ENCODE results near the gene OMG. TPM values are rescaled to one million over a fixed set of nuclear protein-coding genes. Genes with fewer than 3 reads are reported as not detected.

OMG gene
- polyA plus RNA-seq, 1 donor = 1.0 TPM

- WGBS (ENCODE audit: insufficient coverage, low lambda C conversion rate) = 37% methylated on average over 2 of the region's 5 CpGs
- peak in 1 of 2 donors; percentile 61 for DNase-seq
- H3K4me1 ChIP-seq (ENCODE audit: control insufficient read depth, insufficient read depth, low read length) = no peaks in the 10 kb centered on the region
- H3K27ac ChIP-seq (ENCODE audit: low read length) = peak overlapping the region; percentile 5
- H3K4me3 ChIP-seq (ENCODE audit: low read length) = no peak overlapping the region
- no peaks in the 10 kb centered on the region for H3K27me3 ChIP-seq (ENCODE audit: control insufficient read depth, insufficient read depth, low read length)
- H3K9me3 ChIP-seq (ENCODE audit: control insufficient read depth, low read depth, low read length) = no peaks in the 10 kb centered on the region
- no peaks in the 10 kb centered on the region for H3K36me3 ChIP-seq (ENCODE audit: control insufficient read depth, insufficient read depth, low read length)
Observed at GRCh38 chr17:31308372-31309334, 11.6 kb upstream of the OMG start.

GRCh38 chr17:31307640-31308039 is 10.6 kb upstream of the OMG start:
- DNase-seq = no peak
- Histone ChIP-seq H3K27me3 (ENCODE audit: control insufficient read depth, insufficient read depth, low read length) (no peaks in the 10 kb centered on the region), H3K36me3 (ENCODE audit: control insufficient read depth, insufficient read depth, low read length) (no peaks in the 10 kb centered on the region), H3K4me3 (ENCODE audit: low read length) (no peak overlapping the region), H3K27ac (ENCODE audit: low read length) (no peak overlapping the region), H3K9me3 (ENCODE audit: control insufficient read depth, low read depth, low read length) (no peaks in the 10 kb centered on the region), H3K4me1 (ENCODE audit: control insufficient read depth, insufficient read depth, low read length) (no peaks in the 10 kb centered on the region)
- WGBS (ENCODE audit: insufficient coverage, low lambda C conversion rate) = 86% methylated on average over 1 of the region's 1 CpG

GRCh38 chr17:31299624-31300023 is 2.6 kb upstream of the OMG start:
- no peak overlapping the region for H3K4me3 ChIP-seq (ENCODE audit: low read length)
- peaks cover 2% of the 10 kb centered on the region for H3K36me3 ChIP-seq (ENCODE audit: control insufficient read depth, insufficient read depth, low read length)
- DNase-seq = no peak
- H3K27ac ChIP-seq (ENCODE audit: low read length) = no peak overlapping the region
- no peaks in the 10 kb centered on the region for H3K27me3 ChIP-seq (ENCODE audit: control insufficient read depth, insufficient read depth, low read length)
- H3K9me3 ChIP-seq (ENCODE audit: control insufficient read depth, low read depth, low read length) = no peaks in the 10 kb centered on the region
- no peaks in the 10 kb centered on the region for H3K4me1 ChIP-seq (ENCODE audit: control insufficient read depth, insufficient read depth, low read length)

GRCh38 chr17:31296142-31296541 is 897 bp downstream of the OMG start:
- no peaks in the 10 kb centered on the region for H3K27me3 ChIP-seq (ENCODE audit: control insufficient read depth, insufficient read depth, low read length)
- H3K27ac ChIP-seq (ENCODE audit: low read length) = no peak overlapping the region
- H3K4me1 ChIP-seq (ENCODE audit: control insufficient read depth, insufficient read depth, low read length) = no peaks in the 10 kb centered on the region
- no peak overlapping the region for H3K4me3 ChIP-seq (ENCODE audit: low read length)
- WGBS (ENCODE audit: insufficient coverage, low lambda C conversion rate) = 100% methylated on average over 2 of the region's 2 CpGs
- no peaks in the 10 kb centered on the region for H3K9me3 ChIP-seq (ENCODE audit: control insufficient read depth, low read depth, low read length)
- peaks cover 2% of the 10 kb centered on the region for H3K36me3 ChIP-seq (ENCODE audit: control insufficient read depth, insufficient read depth, low read length)
- no peak for DNase-seq

GRCh38 chr17:31295489-31295871 is 1.6 kb downstream of the OMG start:
- DNase-seq = no peak
- Histone ChIP-seq H3K4me1 (ENCODE audit: control insufficient read depth, insufficient read depth, low read length) (no peaks in the 10 kb centered on the region), H3K36me3 (ENCODE audit: control insufficient read depth, insufficient read depth, low read length) (peaks cover 2% of the 10 kb centered on the region), H3K9me3 (ENCODE audit: control insufficient read depth, low read depth, low read length) (no peaks in the 10 kb centered on the region), H3K27me3 (ENCODE audit: control insufficient read depth, insufficient read depth, low read length) (no peaks in the 10 kb centered on the region), H3K27ac (ENCODE audit: low read length) (no peak overlapping the region), H3K4me3 (ENCODE audit: low read length) (no peak overlapping the region)
- no CpG with 5 or more reads among the region's 1 CpG for WGBS (ENCODE audit: insufficient coverage, low lambda C conversion rate)

- H3K36me3 ChIP-seq (ENCODE audit: control insufficient read depth, insufficient read depth, low read length) = peaks cover 2% of the 10 kb centered on the region
- H3K27ac ChIP-seq (ENCODE audit: low read length) = no peak overlapping the region
- no peaks in the 10 kb centered on the region for H3K27me3 ChIP-seq (ENCODE audit: control insufficient read depth, insufficient read depth, low read length)
- WGBS (ENCODE audit: insufficient coverage, low lambda C conversion rate) = no CpG with 5 or more reads among the region's 3 CpGs
- H3K4me3 ChIP-seq (ENCODE audit: low read length) = no peak overlapping the region
- no peaks in the 10 kb centered on the region for H3K4me1 ChIP-seq (ENCODE audit: control insufficient read depth, insufficient read depth, low read length)
- no peaks in the 10 kb centered on the region for H3K9me3 ChIP-seq (ENCODE audit: control insufficient read depth, low read depth, low read length)
- DNase-seq = no peak
Observed at GRCh38 chr17:31294820-31295488, 2.1 kb downstream of the OMG start.

- 100% methylated on average over 3 of the region's 3 CpGs for WGBS (ENCODE audit: insufficient coverage, low lambda C conversion rate)
- H3K27ac ChIP-seq (ENCODE audit: low read length) = no peak overlapping the region
- H3K27me3 ChIP-seq (ENCODE audit: control insufficient read depth, insufficient read depth, low read length) = no peaks in the 10 kb centered on the region
- no peak for DNase-seq
- no peaks in the 10 kb centered on the region for H3K4me1 ChIP-seq (ENCODE audit: control insufficient read depth, insufficient read depth, low read length)
- H3K4me3 ChIP-seq (ENCODE audit: low read length) = no peak overlapping the region
- H3K9me3 ChIP-seq (ENCODE audit: control insufficient read depth, low read depth, low read length) = no peaks in the 10 kb centered on the region
- peaks cover 2% of the 10 kb centered on the region for H3K36me3 ChIP-seq (ENCODE audit: control insufficient read depth, insufficient read depth, low read length)
Observed at GRCh38 chr17:31294231-31294630, 2.8 kb downstream of the OMG start.

- H3K9me3 ChIP-seq (ENCODE audit: control insufficient read depth, low read depth, low read length) = no peaks in the 10 kb centered on the region
- H3K27ac ChIP-seq (ENCODE audit: low read length) = no peak overlapping the region
- no peaks in the 10 kb centered on the region for H3K4me1 ChIP-seq (ENCODE audit: control insufficient read depth, insufficient read depth, low read length)
- no peaks in the 10 kb centered on the region for H3K27me3 ChIP-seq (ENCODE audit: control insufficient read depth, insufficient read depth, low read length)
- H3K4me3 ChIP-seq (ENCODE audit: low read length) = no peak overlapping the region
- peaks cover 2% of the 10 kb centered on the region for H3K36me3 ChIP-seq (ENCODE audit: control insufficient read depth, insufficient read depth, low read length)
- DNase-seq = no peak
- WGBS (ENCODE audit: insufficient coverage, low lambda C conversion rate) = 86% methylated on average over 1 of the region's 2 CpGs
Observed at GRCh38 chr17:31293581-31293980, 3.5 kb downstream of the OMG start.

GRCh38 chr17:31291820-31292219 is 5.2 kb downstream of the OMG start:
- H3K9me3 ChIP-seq (ENCODE audit: control insufficient read depth, low read depth, low read length) = no peaks in the 10 kb centered on the region
- DNase-seq = no peak
- H3K27me3 ChIP-seq (ENCODE audit: control insufficient read depth, insufficient read depth, low read length) = no peaks in the 10 kb centered on the region
- H3K27ac ChIP-seq (ENCODE audit: low read length) = no peak overlapping the region
- H3K4me1 ChIP-seq (ENCODE audit: control insufficient read depth, insufficient read depth, low read length) = no peaks in the 10 kb centered on the region
- no peak overlapping the region for H3K4me3 ChIP-seq (ENCODE audit: low read length)
- H3K36me3 ChIP-seq (ENCODE audit: control insufficient read depth, insufficient read depth, low read length) = no peaks in the 10 kb centered on the region

- H3K4me1 ChIP-seq (ENCODE audit: control insufficient read depth, insufficient read depth, low read length) = no peaks in the 10 kb centered on the region
- no peaks in the 10 kb centered on the region for H3K9me3 ChIP-seq (ENCODE audit: control insufficient read depth, low read depth, low read length)
- DNase-seq = no peak
- no peaks in the 10 kb centered on the region for H3K36me3 ChIP-seq (ENCODE audit: control insufficient read depth, insufficient read depth, low read length)
- no peak overlapping the region for H3K27ac ChIP-seq (ENCODE audit: low read length)
- 81% methylated on average over 3 of the region's 3 CpGs for WGBS (ENCODE audit: insufficient coverage, low lambda C conversion rate)
- H3K27me3 ChIP-seq (ENCODE audit: control insufficient read depth, insufficient read depth, low read length) = no peaks in the 10 kb centered on the region
- no peak overlapping the region for H3K4me3 ChIP-seq (ENCODE audit: low read length)
Observed at GRCh38 chr17:31289790-31290189, 7.2 kb downstream of the OMG start.
